GM23338 (cell line): Measurements from ENCODE around the gene CACNA1D. TPM values are rescaled to one million over a fixed set of nuclear protein-coding genes. Genes with fewer than 3 reads are reported as not detected.

Experiments used
- ATAC-seq: fragments of 200-7000 bp; cut with Tn5 transposase; 3 replicates; pipeline ENCODE4 v1.9.1; 2020
- DNase-seq: peaks from one replicate; pipeline ENCODE4 v3.0.0-alpha.2; 2015; ENCODE audit warnings: low spot score
- H2AFZ ChIP-seq: fragments of 200-600 bp; sonication (generic); 2 replicates; pipeline ENCODE4 v1.8.0; 2016; ENCODE audit warnings: antibody characterized with exemption, mild to moderate bottlenecking, moderate library complexity
- H3F3A ChIP-seq: fragments of 200-600 bp; sonication (generic); replicated peaks from 2 replicates; pipeline ENCODE4 v1.8.0; 2017; ENCODE audit warnings: antibody characterized with exemption, mixed run types, low read depth
- H3K27ac ChIP-seq: fragments of 200-600 bp; sonication (generic); 2 replicates; pipeline ENCODE4 v1.6.1; 2016; ENCODE audit warnings: low read depth
- H3K27me3 ChIP-seq: fragments of 200-600 bp; sonication (generic); 2 replicates; pipeline ENCODE4 v1.8.0; 2016; ENCODE audit warnings: mild to moderate bottlenecking, mixed run types, moderate library complexity; ENCODE audit not compliant: insufficient read depth
- H3K36me3 ChIP-seq: fragments of 200-600 bp; sonication (generic); 2 replicates; pipeline ENCODE4 v1.8.0; 2016; ENCODE audit warnings: mild to moderate bottlenecking; ENCODE audit not compliant: insufficient read depth
- H3K4me1 ChIP-seq: fragments of 200-600 bp; sonication (generic); 2 replicates; pipeline ENCODE4 v1.8.0; 2016; ENCODE audit warnings: mild to moderate bottlenecking, moderate library complexity; ENCODE audit not compliant: insufficient read depth
- H3K4me2 ChIP-seq: fragments of 200-600 bp; sonication (generic); 2 replicates; pipeline ENCODE4 v1.7.1; 2017; ENCODE audit warnings: mixed run types
- H3K4me3 ChIP-seq: fragments of 200-600 bp; sonication (generic); 2 replicates; pipeline ENCODE4 v1.6.1; 2016; ENCODE audit warnings: mixed run types
- H3K79me2 ChIP-seq: fragments of 200-600 bp; sonication (generic); replicated peaks from 2 replicates; pipeline ENCODE4 v1.8.0; 2017; ENCODE audit warnings: mild to moderate bottlenecking; ENCODE audit not compliant: insufficient read depth
- H3K9me2 ChIP-seq: fragments of 200-600 bp; sonication (generic); 2 replicates; pipeline ENCODE4 v1.8.0; 2017; ENCODE audit not compliant: insufficient read depth
- H4K20me1 ChIP-seq: fragments of 200-600 bp; sonication (generic); replicated peaks from 2 replicates; pipeline ENCODE4 v1.8.0; 2017; ENCODE audit warnings: mild to moderate bottlenecking; ENCODE audit not compliant: insufficient read depth
- H3K27ac Mint-ChIP-seq: 2 replicates; pipeline ENCODE4 v1.8.0; 2020; ENCODE audit warnings: inconsistent platforms, mild to moderate bottlenecking, moderate library complexity, mixed read lengths
- H3K27me3 Mint-ChIP-seq: 3 replicates; pipeline ENCODE4 v1.8.0; 2022; ENCODE audit warnings: low read depth, mild to moderate bottlenecking, moderate library complexity, mixed read lengths, inconsistent platforms; ENCODE audit not compliant: insufficient read depth, poor library complexity
- H3K36me3 Mint-ChIP-seq: 3 replicates; pipeline ENCODE4 v1.8.0; 2021; ENCODE audit warnings: low read depth, mild to moderate bottlenecking, inconsistent platforms, moderate library complexity, mixed read lengths
- H3K4me1 Mint-ChIP-seq: 3 replicates; pipeline ENCODE4 v1.8.0; 2020; ENCODE audit warnings: mild to moderate bottlenecking, inconsistent platforms, mixed read lengths
- H3K4me3 Mint-ChIP-seq: 3 replicates; pipeline ENCODE4 v1.8.0; 2021; ENCODE audit warnings: moderate library complexity, mild to moderate bottlenecking, inconsistent platforms, mixed read lengths
- H3K9me3 Mint-ChIP-seq: 3 replicates; pipeline ENCODE4 v1.8.0; 2020; ENCODE audit warnings: moderate library complexity, mild to moderate bottlenecking, inconsistent platforms, mixed read lengths
- CREB1 ChIP-seq: fragments of 250-450 bp; sonication (Bioruptor Pico); IDR thresholded peaks from 2 replicates; pipeline ENCODE4 v1.5.0; 2020; ENCODE audit warnings: low read depth, mild to moderate bottlenecking, moderate library complexity
- ETS1 ChIP-seq: IDR thresholded peaks from 2 replicates; pipeline ENCODE4 v1.6.1; 2016; ENCODE audit warnings: antibody characterized with exemption
- EZH2 ChIP-seq: fragments of 200-600 bp; sonication (generic); IDR thresholded peaks from one replicate; pipeline ENCODE4 v1.8.0; 2017; ENCODE audit warnings: antibody characterized with exemption, mild to moderate bottlenecking, low read depth; ENCODE audit not compliant: unreplicated experiment
- JUNB ChIP-seq: IDR thresholded peaks from one replicate; pipeline ENCODE4 v1.6.1; 2016; ENCODE audit warnings: antibody characterized with exemption; ENCODE audit not compliant: unreplicated experiment
- POLR2AphosphoS5 ChIP-seq: IDR thresholded peaks from 2 replicates; pipeline ENCODE4 v1.6.1; 2016; ENCODE audit warnings: antibody characterized with exemption, low read depth
- ZNF331 ChIP-seq: fragments of 250-450 bp; sonication (Bioruptor Pico); IDR thresholded peaks from 2 replicates; pipeline ENCODE4 v1.5.0; 2020; ENCODE audit warnings: low read depth, mild to moderate bottlenecking, moderate library complexity
- polyA plus RNA-seq: library from polyadenylated mRNA; unstranded; fragments of >200 nt; fragmentation: Nextera tagmentation; extraction: Ambion mirVana; gene quantifications from 2 replicates; pipeline ENCODE4 v1.2.1, GENCODE V29; 2016
- total RNA-seq: library from RNA; depleted of rRNA; stranded (reverse); fragments of >200 nt; shearing (Covaris generic); gene quantifications from 2 replicates; pipeline ENCODE4 v1.2.3, GENCODE V29; 2014
- TF ChIP-seq, protein P1 (sequence below), 2 experiments: fragments of 200-600 bp in 1 of 2; sonication (generic) in 1 of 2; conservative IDR thresholded peaks; 2 replicates each; pipeline versions ENCODE4 v1.5.1 to v1.6.1; 2016 to 2017; ENCODE audit warnings: antibody characterized with exemption in 2 of 2, low read depth in 2 of 2, mild to moderate bottlenecking in 2 of 2, moderate library complexity in 1 of 2
- TF ChIP-seq, protein P2 (sequence below): IDR thresholded peaks from one replicate; pipeline ENCODE4 v1.6.1; 2018; ENCODE audit warnings: antibody characterized with exemption; ENCODE audit not compliant: unreplicated experiment

Gene CACNA1D
- total and polyA plus RNA-seq, 2 experiments from 2014 or later, result 1.7 to 1.8 TPM

GRCh38 chr3:53716998-53717397 lies 222.6 kb downstream of the CACNA1D start (continued):
- TF ChIP-seq JUNB (no peak), CREB1 (CRISPR knock-in tag) (no peak)
- TF ChIP-seq, protein P1, sequence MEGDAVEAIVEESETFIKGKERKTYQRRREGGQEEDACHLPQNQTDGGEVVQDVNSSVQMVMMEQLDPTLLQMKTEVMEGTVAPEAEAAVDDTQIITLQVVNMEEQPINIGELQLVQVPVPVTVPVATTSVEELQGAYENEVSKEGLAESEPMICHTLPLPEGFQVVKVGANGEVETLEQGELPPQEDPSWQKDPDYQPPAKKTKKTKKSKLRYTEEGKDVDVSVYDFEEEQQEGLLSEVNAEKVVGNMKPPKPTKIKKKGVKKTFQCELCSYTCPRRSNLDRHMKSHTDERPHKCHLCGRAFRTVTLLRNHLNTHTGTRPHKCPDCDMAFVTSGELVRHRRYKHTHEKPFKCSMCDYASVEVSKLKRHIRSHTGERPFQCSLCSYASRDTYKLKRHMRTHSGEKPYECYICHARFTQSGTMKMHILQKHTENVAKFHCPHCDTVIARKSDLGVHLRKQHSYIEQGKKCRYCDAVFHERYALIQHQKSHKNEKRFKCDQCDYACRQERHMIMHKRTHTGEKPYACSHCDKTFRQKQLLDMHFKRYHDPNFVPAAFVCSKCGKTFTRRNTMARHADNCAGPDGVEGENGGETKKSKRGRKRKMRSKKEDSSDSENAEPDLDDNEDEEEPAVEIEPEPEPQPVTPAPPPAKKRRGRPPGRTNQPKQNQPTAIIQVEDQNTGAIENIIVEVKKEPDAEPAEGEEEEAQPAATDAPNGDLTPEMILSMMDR (conservative IDR thresholded peaks at IDR 0.05; ENCODE audit: low read depth in 2 of 2), result no peak

- no peak overlapping the region for H3K4me3 ChIP-seq
- H3K27ac ChIP-seq, result no peak overlapping the region
- H4K20me1 ChIP-seq, result no peaks in the 10 kb centered on the region
- H3K4me1 ChIP-seq, result no peaks in the 10 kb centered on the region
- H3K4me1 Mint-ChIP-seq, result peaks cover 19% of the 10 kb centered on the region
- H3K4me2 ChIP-seq, result no peak overlapping the region
- H3K9me3 Mint-ChIP-seq, result no peaks in the 10 kb centered on the region; the same call in 2 of the 3 replicates
- H3K36me3 ChIP-seq, result no peaks in the 10 kb centered on the region
- peak; percentile 49 for ATAC-seq
- no peaks in the 10 kb centered on the region for H3K79me2 ChIP-seq
- H3K36me3 Mint-ChIP-seq, result no peaks in the 10 kb centered on the region
- DNase-seq, result peak; percentile 42
- H3K27ac Mint-ChIP-seq, result no peak overlapping the region
- H3K27me3 Mint-ChIP-seq, result peaks cover 4% of the 10 kb centered on the region
- no peaks in the 10 kb centered on the region for H3K27me3 ChIP-seq
- H3K9me2 ChIP-seq, result no peaks in the 10 kb centered on the region
- H2AFZ ChIP-seq, result no peak overlapping the region
- H3K4me3 Mint-ChIP-seq, result no peak overlapping the region
- TF ChIP-seq, protein P2, sequence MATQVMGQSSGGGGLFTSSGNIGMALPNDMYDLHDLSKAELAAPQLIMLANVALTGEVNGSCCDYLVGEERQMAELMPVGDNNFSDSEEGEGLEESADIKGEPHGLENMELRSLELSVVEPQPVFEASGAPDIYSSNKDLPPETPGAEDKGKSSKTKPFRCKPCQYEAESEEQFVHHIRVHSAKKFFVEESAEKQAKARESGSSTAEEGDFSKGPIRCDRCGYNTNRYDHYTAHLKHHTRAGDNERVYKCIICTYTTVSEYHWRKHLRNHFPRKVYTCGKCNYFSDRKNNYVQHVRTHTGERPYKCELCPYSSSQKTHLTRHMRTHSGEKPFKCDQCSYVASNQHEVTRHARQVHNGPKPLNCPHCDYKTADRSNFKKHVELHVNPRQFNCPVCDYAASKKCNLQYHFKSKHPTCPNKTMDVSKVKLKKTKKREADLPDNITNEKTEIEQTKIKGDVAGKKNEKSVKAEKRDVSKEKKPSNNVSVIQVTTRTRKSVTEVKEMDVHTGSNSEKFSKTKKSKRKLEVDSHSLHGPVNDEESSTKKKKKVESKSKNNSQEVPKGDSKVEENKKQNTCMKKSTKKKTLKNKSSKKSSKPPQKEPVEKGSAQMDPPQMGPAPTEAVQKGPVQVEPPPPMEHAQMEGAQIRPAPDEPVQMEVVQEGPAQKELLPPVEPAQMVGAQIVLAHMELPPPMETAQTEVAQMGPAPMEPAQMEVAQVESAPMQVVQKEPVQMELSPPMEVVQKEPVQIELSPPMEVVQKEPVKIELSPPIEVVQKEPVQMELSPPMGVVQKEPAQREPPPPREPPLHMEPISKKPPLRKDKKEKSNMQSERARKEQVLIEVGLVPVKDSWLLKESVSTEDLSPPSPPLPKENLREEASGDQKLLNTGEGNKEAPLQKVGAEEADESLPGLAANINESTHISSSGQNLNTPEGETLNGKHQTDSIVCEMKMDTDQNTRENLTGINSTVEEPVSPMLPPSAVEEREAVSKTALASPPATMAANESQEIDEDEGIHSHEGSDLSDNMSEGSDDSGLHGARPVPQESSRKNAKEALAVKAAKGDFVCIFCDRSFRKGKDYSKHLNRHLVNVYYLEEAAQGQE, result no peak
- TF ChIP-seq ETS1 (no peak), JUNB (no peak), EZH2 (no peak), POLR2AphosphoS5 (no peak), ZNF331 (CRISPR knock-in tag) (no peak)
- TF ChIP-seq, protein P1 (conservative IDR thresholded peaks at IDR 0.05; ENCODE audit: low read depth in 2 of 2), result no peak
- H3F3A ChIP-seq, result no peaks in the 10 kb centered on the region
Observed at GRCh38 chr3:53718462-53718861, 224.1 kb downstream of the CACNA1D start.
